NT2/D1 (cell line): ENCODE data around the gene ASIC1.

Source experiments
- SUZ12 ChIP-seq: IDR thresholded peaks from 2 replicates; pipeline ENCODE4 v1.6.1; 2011; ENCODE audit not compliant: insufficient read length, insufficient read depth; ENCODE audit errors: extremely low read depth
- YY1 ChIP-seq: IDR thresholded peaks from 2 replicates; pipeline ENCODE4 v1.6.1; 2011; ENCODE audit not compliant: insufficient read length, insufficient read depth

GRCh38 chr12:50016501-50017475 lies 40.6 kb upstream of the ASIC1 start:
- TF ChIP-seq YY1 (no peak), SUZ12 (no peak)
